T-helper 17 cell (primary cell): ENCODE data around the gene MARVELD1. TPM values are rescaled to one million over a fixed set of nuclear protein-coding genes. Genes with fewer than 3 reads are reported as not detected.

ENCODE experiments used
- ATAC-seq: fragments of 150-1000 bp; cut with Tn5 transposase; 2 replicates; pipeline ENCODE4 v1.10.0; 2021; ENCODE audit warnings: mild to moderate bottlenecking, moderate library complexity
- DNase-seq, 3 donors: peaks; one replicate each; pipeline versions ENCODE4 v3.0.0 to v3.0.0-alpha.2; 2020 to 2021
- H3K9me3 ChIP-seq: one replicate; pipeline ENCODE4 v1.7.0; 2013; ENCODE audit warnings: low read length, mild to moderate bottlenecking; ENCODE audit not compliant: control insufficient read depth, poor library complexity, severe bottlenecking
- H3K27ac Mint-ChIP-seq: one replicate; pipeline ENCODE4 v1.8.0; 2022; ENCODE audit warnings: mild to moderate bottlenecking, moderate library complexity, mixed read lengths
- H3K27me3 Mint-ChIP-seq: one replicate; pipeline ENCODE4 v1.8.0; 2022; ENCODE audit warnings: mixed read lengths
- H3K36me3 Mint-ChIP-seq: one replicate; pipeline ENCODE4 v1.8.0; 2022; ENCODE audit warnings: low read depth, mixed read lengths
- H3K4me1 Mint-ChIP-seq: one replicate; pipeline ENCODE4 v1.8.0; 2022; ENCODE audit warnings: mild to moderate bottlenecking, mixed read lengths
- H3K4me3 Mint-ChIP-seq: one replicate; pipeline ENCODE4 v1.8.0; 2022; ENCODE audit warnings: mild to moderate bottlenecking, moderate library complexity, mixed read lengths
- total RNA-seq, 4 donors: library from RNA in 2 of 4; stranded (reverse) in 2 of 4; gene quantifications; one replicate each; pipeline ENCODE4 v1.2.3 and lab custom pipeline; 2022 to 2026

The MARVELD1 gene
- total RNA-seq, 2 donors from 2014 or later, result 1.2 to 2.7 TPM

DNA sequence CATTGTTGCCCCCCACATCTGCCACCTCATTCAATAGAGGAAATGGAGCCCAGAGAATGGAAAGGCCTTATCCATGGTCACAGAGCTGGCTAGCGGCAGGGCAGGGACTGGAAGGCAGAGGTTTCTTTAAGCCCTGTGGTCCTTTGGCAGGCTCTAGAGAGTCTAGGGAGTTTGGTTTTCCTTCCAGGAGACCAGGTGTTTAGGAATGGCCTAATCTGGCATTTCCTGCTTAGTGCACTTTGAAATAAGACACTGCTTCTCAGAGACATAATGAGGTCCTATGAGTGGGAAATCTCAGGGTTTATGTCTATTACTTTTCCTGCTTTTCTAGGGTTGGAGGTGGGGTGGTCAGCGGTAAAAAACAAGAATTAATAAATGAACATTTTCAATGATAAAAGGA lies 6.1 kb downstream of the MARVELD1 start:
- Mint-ChIP-seq H3K27ac (no peak overlapping the region), H3K4me3 (no peak overlapping the region), H3K27me3 (peaks cover 5% of the 10 kb centered on the region), H3K4me1 (peaks cover 4% of the 10 kb centered on the region), H3K36me3 (no peaks in the 10 kb centered on the region)
- ATAC-seq (no peak), DNase-seq (no peak)
- no peaks in the 10 kb centered on the region for H3K9me3 ChIP-seq

DNA sequence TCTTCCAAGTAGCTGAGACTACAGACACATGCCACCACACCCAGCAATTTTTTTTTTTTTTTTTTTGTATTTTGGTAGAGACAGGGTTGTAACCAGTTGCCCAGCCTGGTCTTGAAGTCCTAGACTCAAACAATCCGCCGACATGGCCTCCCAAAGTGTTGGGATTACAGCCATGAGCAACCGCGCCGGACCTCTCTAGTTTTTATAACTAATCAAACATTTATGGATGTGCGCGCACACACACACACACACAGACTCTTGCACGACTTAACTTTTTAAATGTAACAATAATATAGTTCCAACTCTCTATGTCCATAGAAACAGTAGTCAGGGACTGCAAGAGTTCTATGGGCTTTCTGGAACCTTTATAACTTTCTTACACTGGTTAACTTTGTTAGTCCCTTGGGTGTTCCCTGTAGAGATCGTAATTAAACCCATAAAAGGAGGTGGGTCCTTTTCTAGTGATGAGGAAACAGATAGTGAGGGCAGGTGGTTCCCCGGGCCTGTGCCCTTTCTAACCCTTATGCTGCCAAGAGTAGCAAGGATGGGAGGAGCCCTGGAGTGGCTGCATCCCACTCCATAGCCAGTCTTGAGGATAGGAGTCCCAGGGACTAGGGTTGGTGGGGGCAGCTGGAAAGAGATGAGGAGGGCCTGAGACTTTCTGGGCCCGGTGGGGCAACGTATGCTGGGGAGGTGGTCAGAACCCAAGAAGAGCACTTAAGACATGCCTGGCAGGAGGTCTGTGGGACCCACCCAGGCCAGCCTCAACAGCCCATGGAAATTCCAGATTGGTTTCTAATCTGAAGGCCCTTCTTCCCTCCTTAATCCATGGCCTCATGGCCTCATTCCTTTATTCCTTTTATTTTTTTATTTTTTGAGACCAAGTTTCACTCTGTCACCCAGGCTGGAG lies 8.6 kb downstream of the MARVELD1 start:
- H3K36me3 Mint-ChIP-seq, result no peaks in the 10 kb centered on the region
- no peaks in the 10 kb centered on the region for H3K9me3 ChIP-seq
- H3K4me3 Mint-ChIP-seq, result no peak overlapping the region
- H3K27ac Mint-ChIP-seq, result no peak overlapping the region
- H3K27me3 Mint-ChIP-seq, result peaks cover 9% of the 10 kb centered on the region
- DNase-seq (no peak), ATAC-seq (no peak)
- peaks cover 4% of the 10 kb centered on the region for H3K4me1 Mint-ChIP-seq

DNA sequence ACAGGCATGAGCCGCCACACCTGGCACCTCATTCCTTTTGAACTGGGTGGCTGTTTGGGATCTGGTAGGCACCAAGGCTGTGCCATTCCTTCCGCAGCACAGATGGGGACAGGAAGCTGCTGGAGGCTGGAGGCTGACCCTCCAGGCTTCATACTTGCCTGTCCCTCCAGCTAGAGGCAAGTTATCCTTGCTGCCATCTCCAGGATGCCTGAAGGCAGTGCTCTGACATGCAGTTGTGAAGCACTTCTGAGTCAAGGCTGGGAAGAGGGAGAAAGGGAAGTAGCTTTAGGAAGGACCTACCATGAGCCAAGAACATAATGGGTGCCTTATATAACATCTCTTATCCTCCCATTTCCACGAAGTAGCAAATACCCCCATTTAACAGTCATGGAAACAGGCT lies 9.5 kb downstream of the MARVELD1 start:
- ATAC-seq, result no peak

DNA sequence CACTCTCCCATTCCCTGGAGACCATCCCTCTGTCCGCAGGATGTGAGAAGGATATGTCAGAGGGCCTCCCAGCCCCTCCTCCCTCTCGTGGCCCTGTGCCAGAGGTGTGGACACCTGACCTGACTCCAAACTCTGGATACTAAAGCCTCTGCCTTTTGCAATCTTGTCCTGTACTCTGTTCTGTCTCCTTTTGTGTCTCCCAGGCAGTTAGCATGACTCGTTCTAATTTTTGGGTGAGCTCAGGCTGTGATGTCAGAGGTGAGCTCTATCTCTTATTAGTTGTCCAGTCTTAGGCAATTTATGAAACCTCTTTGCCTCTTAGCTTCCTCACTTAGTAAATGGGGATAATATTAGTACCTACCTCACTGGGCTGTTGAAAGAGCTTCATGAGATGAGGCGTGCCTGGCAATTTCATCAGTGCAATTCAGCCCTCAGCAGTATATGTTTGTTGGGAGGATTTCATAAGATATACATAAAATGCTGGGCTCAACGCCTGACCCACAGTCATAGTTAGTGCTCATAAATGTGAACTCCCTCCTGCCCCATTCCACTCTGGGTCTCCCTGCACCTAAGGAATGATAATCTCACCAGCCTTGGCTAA lies 10.9 kb downstream of the MARVELD1 start:
- no peak overlapping the region for H3K4me3 Mint-ChIP-seq

More for the DNA sequence above, 9.5 kb downstream of the MARVELD1 start:
- H3K9me3 ChIP-seq, result no peaks in the 10 kb centered on the region
- no peaks in the 10 kb centered on the region for H3K36me3 Mint-ChIP-seq
- peaks cover 3% of the 10 kb centered on the region for H3K4me1 Mint-ChIP-seq
- H3K4me3 Mint-ChIP-seq, result no peak overlapping the region
- no peak overlapping the region for H3K27ac Mint-ChIP-seq
- no peak for DNase-seq
- H3K27me3 Mint-ChIP-seq, result peaks cover 9% of the 10 kb centered on the region

DNA sequence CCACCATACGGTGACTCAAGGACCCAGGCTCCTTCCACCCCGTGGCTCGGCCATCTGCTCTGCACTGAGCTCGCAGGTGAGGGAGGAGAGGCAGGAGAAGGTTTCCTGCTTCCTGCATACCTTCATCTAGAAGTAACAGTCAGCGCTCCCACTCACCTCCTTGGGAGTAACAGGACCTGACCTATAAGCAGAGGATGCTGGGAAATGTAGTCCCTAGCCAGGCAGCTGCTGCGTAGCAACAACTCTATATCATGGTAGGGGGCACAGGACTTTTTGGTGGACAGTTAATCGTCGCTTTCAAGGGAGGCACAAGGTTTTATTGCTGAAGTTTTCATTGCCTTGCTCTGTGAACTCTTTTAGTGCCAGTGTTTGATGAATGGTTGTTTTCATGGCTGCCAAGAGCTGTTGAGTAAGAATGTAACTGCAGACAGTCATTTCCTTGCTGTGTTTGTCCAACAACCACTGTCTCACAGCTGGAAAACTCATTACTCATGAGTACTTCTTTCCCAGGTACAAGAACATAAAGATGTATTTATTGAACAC lies 13.2 kb downstream of the MARVELD1 start:
- H3K4me3 Mint-ChIP-seq, result no peak overlapping the region
- ATAC-seq, result no peak

More for the DNA sequence above, 10.9 kb downstream of the MARVELD1 start:
- Mint-ChIP-seq H3K27me3 (peaks cover 9% of the 10 kb centered on the region), H3K27ac (no peak overlapping the region), H3K4me1 (peaks cover 2% of the 10 kb centered on the region), H3K36me3 (peaks cover 2% of the 10 kb centered on the region)
- ATAC-seq (no peak), DNase-seq (no peak)
- no peaks in the 10 kb centered on the region for H3K9me3 ChIP-seq

DNA sequence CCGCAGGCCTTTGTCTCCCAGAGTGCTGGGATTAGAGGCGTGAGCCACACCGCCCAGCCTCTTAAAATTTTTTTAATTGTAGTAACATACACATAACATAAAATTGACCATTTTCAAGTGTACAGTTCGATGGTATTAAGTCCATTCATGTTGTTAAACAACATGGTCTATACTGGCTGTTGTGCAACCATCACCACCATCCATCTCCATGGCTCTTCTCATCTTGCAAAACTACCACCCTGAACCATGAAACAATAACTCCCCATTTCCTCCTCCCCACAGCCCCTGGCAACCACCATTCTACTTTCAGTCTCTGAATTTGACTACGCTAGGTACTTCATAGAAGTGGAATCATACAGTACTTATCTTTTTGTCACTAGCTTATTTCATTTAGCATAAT lies 15.5 kb downstream of the MARVELD1 start:
- no peaks in the 10 kb centered on the region for H3K9me3 ChIP-seq
- Mint-ChIP-seq H3K4me1 (peaks cover 2% of the 10 kb centered on the region), H3K4me3 (no peak overlapping the region), H3K27ac (no peak overlapping the region), H3K36me3 (peaks cover 2% of the 10 kb centered on the region), H3K27me3 (peaks cover 9% of the 10 kb centered on the region)
- ATAC-seq (no peak), DNase-seq (no peak)

More for the DNA sequence above, 13.2 kb downstream of the MARVELD1 start:
- Mint-ChIP-seq H3K27me3 (peaks cover 9% of the 10 kb centered on the region), H3K36me3 (peaks cover 2% of the 10 kb centered on the region), H3K4me1 (peaks cover 2% of the 10 kb centered on the region), H3K27ac (no peak overlapping the region)
- H3K9me3 ChIP-seq, result no peaks in the 10 kb centered on the region
- no peak for DNase-seq

DNA sequence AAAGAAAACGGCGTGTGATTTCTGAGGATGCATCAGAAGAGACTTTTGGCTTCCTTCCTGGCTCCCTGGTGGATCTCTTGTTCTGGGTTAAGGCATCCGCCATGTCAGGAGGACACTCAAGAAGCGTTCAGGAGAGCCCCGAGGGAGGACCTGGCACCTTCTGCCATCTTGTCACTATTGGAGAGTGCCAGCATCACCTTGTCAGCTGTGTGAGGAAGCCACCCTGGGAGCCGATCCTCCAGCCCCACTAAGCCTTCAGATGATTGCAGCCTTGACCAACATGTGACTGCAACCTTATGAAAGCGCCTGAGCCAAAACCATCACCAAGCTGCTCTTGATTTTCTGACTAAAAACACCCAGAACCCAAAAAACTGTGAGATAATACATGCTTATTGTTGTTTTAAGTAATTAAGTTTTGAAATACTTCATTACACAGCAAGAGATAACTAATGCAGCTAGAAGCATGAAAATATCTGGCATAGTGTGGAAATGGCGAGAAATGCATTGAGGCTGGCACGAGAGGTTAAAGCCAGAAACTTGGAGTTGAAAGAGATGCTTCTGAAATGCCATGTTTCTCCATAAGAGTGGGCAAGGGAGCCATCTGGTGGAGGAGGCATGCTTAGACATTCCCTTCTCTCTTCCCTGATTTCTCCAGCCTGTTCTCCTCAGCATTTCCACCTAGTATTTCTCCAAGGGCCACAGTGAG lies 18.0 kb downstream of the MARVELD1 start:
- peak; percentile 28 to 49 (median 30) for DNase-seq
- Mint-ChIP-seq H3K4me3 (no peak overlapping the region), H3K27me3 (no peaks in the 10 kb centered on the region), H3K27ac (no peak overlapping the region), H3K36me3 (peaks cover 2% of the 10 kb centered on the region), H3K4me1 (peaks cover 9% of the 10 kb centered on the region)
- ATAC-seq, result peak; percentile 77
- no peaks in the 10 kb centered on the region for H3K9me3 ChIP-seq

DNA sequence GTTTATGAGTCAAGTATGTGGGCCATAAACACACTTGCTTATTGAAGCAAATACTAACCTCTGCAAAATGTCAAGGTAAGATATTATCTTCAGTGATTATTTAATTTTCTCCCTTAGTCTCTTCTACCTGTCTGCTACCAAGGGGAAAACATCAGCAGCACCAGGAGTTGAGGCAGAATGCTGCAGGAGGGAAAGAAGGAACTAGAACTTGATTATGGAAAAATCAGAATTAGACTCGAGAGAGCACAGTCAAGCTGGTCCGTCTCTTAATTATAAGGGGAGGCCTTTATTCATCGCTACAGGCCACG lies 18.5 kb downstream of the MARVELD1 start:
- no peaks in the 10 kb centered on the region for H3K9me3 ChIP-seq
- ATAC-seq (no peak), DNase-seq (no peak)
- H3K27me3 Mint-ChIP-seq, result no peaks in the 10 kb centered on the region
- no peak overlapping the region for H3K4me3 Mint-ChIP-seq
- H3K4me1 Mint-ChIP-seq, result peaks cover 12% of the 10 kb centered on the region
- H3K36me3 Mint-ChIP-seq, result peaks cover 4% of the 10 kb centered on the region
- no peak overlapping the region for H3K27ac Mint-ChIP-seq

DNA sequence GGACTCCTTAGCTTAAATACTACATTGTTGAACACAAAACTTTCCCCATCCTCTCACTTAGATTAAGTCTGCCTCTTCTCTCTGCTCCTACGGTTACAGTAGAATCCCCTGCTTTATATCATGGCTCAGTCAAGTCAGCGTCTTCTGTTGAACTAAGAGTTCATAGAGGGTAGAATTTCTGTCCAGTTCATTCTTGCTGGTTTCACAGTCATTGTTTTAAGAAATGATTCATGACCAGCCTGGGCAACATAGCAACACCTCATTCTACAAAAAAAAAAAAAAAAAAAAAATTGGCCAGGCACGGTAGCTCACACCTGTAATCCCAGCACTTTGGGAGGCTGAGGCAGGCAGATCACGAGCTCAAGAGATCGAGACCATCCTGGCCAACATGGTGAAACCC lies 19.7 kb downstream of the MARVELD1 start:
- ATAC-seq, result no peak
- H3K4me3 Mint-ChIP-seq, result no peak overlapping the region
- H3K27me3 Mint-ChIP-seq, result no peaks in the 10 kb centered on the region
- peaks cover 20% of the 10 kb centered on the region for H3K4me1 Mint-ChIP-seq
- no peak for DNase-seq
- no peak overlapping the region for H3K27ac Mint-ChIP-seq
- H3K9me3 ChIP-seq, result no peaks in the 10 kb centered on the region
- peaks cover 4% of the 10 kb centered on the region for H3K36me3 Mint-ChIP-seq

DNA sequence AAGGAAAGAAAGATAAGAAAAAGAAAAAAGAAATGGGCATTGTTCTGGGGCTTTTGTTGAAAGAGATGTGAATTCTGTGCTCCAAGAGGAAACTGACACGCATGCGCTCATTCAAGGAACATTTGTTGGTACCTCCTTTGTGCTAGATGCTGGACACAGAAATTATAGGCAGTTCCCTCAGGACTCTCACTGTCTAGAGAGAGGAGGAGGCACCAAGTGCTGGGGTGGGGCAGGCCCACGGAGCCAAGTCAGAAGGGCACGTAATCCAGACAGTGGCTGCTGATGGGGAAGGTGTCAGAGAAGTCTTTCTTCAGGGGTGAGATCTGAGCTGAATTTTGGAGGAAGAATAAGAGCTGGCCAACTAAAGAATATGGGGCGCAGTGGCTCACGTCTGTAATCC lies 20.5 kb downstream of the MARVELD1 start:
- Mint-ChIP-seq H3K4me1 (peaks cover 21% of the 10 kb centered on the region), H3K27me3 (no peaks in the 10 kb centered on the region), H3K27ac (no peak overlapping the region), H3K36me3 (peaks cover 4% of the 10 kb centered on the region), H3K4me3 (no peak overlapping the region)
- no peak for ATAC-seq
- no peaks in the 10 kb centered on the region for H3K9me3 ChIP-seq
- no peak for DNase-seq

DNA sequence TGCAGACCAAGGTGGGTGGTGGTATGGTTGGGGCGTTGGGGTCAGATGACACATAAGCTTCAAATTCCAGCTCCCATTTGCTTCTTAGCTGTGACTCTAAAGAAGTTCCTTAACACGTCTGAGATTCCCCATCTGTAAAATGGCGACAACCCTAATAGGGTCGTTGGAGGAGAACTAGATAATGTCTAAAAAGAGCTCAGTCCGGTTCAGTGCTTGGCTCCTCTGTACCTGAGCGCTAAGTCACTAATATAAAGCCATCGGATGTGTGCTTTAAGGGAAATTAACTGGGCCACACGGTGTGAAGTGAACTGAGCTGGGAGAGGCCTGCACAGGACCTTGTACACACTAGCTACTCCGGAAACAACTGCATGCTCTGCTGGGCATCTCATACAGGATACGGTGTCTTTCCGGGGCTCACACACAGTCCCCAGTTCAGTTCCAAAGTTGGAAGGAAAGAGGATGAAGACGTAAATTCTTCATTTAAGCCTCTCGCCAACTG lies 22.9 kb downstream of the MARVELD1 start:
- Mint-ChIP-seq H3K27me3 (no peaks in the 10 kb centered on the region), H3K4me1 (peaks cover 32% of the 10 kb centered on the region), H3K27ac (peak overlapping the region; percentile 96), H3K4me3 (peak overlapping the region; percentile 98), H3K36me3 (peaks cover 9% of the 10 kb centered on the region)
- no peaks in the 10 kb centered on the region for H3K9me3 ChIP-seq
- ATAC-seq (peak; percentile 13), DNase-seq (no peak)

DNA sequence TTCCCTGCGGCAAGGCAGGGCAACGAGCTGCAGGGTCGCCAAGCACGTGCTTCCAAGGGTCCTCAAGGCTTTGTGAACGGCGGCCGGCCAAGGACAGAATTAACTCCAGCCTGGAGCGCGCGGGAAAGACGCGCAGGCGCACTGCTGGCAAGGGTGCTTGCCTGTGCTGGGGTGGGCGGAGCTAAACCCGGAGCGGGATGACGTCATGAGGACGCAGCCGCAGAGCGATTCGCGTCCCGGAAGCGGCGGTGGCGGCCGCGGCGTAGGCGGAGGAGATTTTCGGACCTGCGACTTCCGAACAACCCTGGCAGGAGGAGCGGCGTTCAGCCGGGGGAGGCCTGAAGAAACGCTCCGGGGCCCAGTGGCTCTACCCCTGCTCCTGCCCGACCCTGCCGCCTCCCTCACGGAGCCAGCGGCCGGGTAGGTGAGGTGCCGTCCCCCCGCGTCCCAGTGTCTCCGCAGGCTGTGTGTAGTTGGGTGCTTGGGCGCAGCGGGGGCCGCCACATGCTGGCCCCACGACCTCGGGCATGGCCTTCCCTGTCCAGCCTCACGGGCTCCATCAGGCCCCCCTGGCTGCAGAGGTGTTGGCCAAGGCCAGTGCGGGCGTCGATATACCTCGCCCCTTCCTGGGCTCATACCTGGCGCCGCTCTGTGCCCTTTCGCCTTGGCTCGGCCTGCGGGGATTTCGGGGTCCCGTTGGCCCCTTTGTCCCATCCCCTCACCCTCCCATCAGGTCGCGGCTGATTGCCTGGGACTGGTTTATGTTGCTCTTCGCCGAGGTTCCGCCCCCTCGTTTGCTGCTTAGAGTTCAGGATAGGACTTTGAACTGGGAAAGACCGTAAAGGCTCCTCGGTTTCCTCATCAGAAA lies 23.6 kb downstream of the MARVELD1 start, which contains the start of gene ZFYVE27:
Gene ZFYVE27 (plus strand): TSS at position 227 of the 868 bp plus-strand sequence. CDS start 1,350 bp downstream, outside the sequence.
- Mint-ChIP-seq H3K4me1 (peaks cover 33% of the 10 kb centered on the region), H3K4me3 (peak within 1 kb of the TSS; percentile 98), H3K36me3 (peaks cover 9% of the 10 kb centered on the region), H3K27ac (peak within 1 kb of the TSS; percentile 96), H3K27me3 (no peaks in the 10 kb centered on the region)
- DNase-seq (peak; percentile 91 to 93 (median 92)), ATAC-seq (peak; percentile 92)
- no peaks in the 10 kb centered on the region for H3K9me3 ChIP-seq
